ENCODE results near the gene C17orf113.

DNA sequence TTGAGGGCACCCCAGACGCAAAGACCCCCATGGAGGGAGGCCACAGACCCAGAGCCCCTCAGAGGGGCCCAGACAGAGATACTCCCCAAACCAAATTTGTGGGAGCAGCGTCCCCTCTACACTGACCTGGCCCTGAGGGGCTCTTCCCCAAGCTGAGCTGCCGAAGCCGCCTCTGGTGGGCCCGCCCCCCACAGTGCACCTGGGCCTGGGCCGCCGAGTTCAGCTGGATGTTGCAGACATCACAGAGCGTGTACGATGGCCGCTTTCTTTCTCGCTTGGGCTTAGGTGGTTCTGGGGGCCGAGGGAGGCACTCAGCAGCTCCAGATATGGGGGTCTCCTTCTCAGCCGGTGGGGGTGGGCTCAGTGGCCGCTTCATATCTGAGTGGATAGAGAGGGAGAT lies 12.3 kb upstream of the C17orf113 start:
- TF ChIP-seq CTCF (IDR thresholded peaks at IDR 0.05; ENCODE audit: low read depth, low read length, poor library complexity, severe bottlenecking) = no peak
- TF ChIP-seq EZH2phosphoT487 (IDR thresholded peaks at IDR 0.05; ENCODE audit: borderline replicate concordance, low read length) = no peak

Measured in DOHH2 (cell line).